GM21526 (cell line): ENCODE results near the gene DNAH8.

Experiments
- ATAC-seq: cut with Tn5 transposase; IDR thresholded peaks from one replicate; pipeline ENCODE4 v1.9.1; 2021; ENCODE audit warnings: moderate library complexity; ENCODE audit not compliant: unreplicated experiment, low FRiP score

The DNAH8 gene

DNA sequence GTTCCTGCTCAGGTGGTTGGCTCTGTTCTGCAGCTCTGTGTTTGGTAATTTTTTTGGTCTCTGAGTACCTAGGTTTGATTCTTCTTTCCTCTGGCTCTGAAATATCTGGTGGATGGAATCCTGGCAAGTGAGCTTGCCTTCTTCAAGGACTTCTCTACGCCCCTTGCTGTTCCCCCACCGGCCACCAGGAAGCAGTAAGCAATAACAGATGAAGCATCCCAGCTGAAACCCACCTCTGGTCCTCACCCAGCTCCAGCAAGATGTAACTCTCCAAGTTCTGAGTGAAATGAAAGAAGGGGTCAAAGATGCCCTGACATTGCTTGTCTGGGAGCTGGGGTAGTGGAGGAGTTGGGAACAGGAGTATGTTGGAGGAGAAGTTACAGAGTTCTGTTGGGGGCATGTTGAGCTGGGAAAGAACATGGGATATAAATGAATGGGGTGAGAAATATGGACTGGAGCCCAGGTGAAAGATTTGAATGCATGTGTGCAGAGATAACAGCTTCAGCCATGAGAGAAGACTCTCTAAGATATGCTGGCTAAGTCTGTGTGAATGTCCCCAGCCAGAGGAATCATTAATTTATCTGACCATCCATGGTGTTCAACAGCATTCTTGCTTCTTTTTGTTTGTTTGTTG, 282.1 kb downstream of the DNAH8 start:
- no peak for ATAC-seq

DNA sequence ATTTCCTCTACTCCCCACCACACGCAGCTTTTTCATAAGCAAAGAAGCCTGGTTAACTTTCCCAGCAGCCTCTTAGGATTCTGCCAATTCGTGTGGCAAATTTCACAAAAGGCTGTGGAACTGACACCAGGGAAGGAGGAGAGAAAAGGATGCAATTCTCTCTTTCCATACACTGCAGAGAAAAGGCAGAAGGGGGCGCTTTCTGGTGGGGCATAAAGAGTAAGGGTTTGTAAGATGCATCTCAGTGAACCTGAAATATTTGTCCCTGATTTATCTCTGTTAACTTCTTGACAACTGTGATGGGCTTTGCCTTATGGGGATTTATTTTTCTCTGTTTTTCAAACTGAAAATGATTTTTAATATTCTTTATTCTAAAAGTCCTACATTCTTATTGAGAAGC, 288.0 kb downstream of the DNAH8 start:
- ATAC-seq, result no peak

DNA sequence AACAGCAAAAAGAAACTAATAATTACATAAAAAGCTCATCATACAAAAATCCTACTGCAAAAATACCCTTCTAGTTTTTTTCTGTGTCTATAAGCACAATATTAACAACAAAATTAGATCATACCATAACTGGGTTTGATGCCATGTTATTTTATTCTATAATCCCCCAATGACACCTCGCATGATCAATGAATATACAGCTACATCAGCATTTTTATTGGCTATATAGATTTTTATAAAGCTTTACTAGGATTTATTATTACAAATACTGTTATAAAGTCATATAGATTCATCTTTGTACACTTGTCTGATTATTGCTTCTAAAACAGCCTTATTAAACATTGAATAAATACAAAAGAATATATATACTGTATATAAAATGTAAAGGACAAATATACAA, 288.4 kb downstream of the DNAH8 start:
- ATAC-seq, result no peak

DNA sequence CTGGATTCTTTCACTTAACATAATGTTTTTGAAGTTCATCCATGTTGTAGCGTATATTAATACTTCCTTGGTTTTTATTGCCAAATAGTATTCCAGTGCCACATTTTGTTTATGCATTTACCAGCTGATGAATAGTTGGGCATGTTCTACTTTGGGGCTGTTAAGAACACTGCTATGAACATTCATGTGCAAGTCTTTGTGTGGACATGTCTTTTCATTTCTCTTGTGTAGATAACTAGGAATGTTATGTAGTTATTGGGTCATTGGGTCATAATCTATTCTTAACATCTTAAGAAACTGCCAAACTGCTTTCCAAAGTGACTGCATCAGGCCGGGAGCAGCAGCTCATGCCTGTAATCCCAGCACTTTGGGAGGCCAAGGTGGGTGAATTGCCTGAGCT, 289.7 kb downstream of the DNAH8 start:
- no peak for ATAC-seq

DNA sequence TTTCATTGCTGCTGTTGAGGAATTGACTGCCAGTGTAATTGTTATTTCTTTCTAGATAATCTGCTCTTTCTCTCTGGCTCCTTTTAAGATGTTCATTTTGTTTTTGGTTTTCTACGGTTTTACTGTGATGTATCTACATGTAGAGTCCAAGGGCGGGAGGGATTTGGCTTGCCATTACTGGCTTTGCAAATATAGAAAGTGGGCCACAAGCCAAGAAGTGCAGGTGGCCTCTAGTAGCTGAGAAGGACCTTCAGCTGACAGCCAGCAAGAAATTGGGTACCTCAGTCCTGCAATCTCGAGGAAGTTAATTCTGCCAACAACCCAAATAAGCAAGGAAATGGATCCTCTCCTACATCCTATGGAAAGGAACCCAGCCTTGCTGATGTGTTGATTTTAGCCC, 290.7 kb downstream of the DNAH8 start:
- ATAC-seq, result no peak

DNA sequence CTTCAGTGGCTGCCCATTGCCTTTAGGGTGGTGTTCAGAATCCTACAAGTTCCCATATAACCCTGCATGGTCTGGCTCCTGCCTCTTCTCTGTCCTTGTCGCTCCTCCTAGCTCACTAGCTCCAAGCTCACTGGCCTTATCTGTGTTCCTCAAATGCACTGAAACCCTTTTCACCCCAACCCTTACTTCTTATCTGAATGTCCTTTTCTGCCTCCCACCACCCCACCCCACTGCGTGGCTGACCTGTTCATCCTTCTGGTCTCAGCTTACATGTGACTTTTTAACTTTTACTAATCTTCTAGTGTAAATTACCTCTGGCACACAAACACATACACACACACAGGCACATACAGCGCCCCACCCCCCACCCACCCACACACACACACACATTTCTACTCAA, 292.5 kb downstream of the DNAH8 start:
- ATAC-seq, result no peak

DNA sequence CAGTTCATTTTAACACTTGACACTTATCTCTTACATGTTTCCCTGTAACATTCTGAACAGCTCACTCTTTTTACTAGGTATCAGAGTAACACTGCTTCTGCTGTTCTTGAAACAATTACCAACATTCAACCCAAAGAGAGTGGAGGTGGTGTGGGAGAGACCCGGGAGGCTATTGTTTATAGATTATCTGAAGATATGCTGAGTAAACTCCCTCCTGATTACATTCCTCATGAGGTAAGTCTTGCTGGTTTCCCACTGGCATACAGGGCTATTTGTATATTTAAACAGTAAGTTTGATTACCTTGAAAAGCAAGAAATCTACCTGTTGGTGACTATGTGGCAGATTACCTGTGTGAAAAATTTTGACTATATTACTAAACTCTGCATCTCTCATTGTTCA, 293.6 kb downstream of the DNAH8 start:
- ATAC-seq, result no peak

DNA sequence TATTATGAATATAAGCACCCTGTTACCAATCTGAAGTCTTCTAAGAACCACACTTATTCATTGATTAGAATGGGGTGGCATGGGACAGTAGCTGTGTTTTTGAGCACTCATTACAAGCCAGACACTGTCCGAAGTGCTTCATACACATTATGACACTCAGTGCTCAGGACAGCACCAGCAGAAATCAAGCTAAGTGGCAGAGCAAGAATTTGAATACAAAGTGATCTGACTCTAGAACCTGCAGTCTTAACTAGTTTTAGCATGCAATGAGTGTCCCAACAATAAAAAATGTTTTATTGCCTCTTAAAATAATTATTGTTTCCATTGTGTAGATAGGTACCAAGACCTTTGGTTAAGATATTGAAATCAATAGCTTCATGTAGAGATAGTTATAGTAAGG, 294.4 kb downstream of the DNAH8 start:
- ATAC-seq, result no peak

DNA sequence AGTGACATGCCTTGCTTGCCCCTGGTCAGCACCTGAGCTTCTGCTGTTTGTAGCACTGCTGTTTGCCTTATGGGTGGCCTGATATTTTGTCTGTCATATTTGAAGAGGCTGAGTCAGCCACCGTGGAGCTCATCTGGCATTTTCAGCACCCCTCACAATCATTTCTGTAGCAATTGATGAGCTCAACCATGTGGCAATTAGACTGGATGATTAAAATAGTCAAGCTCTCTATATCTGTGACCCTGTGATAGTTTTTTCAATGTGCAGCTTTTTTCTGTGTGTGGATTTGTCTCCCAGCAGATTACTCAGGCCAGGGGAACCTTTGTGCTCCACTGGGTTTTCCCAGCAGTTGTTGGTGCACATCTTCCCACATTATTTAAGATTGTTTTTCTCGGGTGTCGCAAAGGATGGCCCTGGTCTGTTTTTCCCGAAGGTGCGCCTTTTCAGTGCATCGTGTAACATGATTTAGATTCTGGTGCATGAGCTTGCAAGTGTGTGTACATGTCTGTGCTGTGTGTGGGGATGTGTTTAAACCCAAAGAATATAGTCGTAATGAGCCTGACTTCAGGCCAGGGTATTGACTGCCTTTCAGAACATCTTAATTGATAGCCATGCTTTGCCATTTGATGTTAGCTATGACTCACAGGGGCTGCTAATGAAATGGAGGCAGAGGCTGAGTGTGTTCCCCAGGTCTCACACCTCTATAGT, 301.9 kb downstream of the DNAH8 start:
- ATAC-seq, result no peak

DNA sequence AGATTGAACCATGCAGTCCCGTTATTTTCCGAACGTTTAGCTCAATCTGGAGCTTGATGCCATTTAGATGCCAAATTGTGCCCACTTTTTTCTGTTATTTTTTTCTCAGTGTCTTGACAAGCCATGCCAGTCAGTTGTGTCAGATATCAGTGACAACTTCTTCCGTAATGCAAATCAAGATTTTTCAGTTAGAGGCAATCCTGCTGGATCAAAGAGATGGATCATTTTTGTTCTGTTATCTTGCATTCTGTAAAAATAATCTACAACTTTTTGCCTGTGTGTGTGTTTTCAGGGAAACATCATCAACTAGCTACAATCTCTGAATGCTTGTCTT, 302.4 kb downstream of the DNAH8 start:
- ATAC-seq, result no peak

DNA sequence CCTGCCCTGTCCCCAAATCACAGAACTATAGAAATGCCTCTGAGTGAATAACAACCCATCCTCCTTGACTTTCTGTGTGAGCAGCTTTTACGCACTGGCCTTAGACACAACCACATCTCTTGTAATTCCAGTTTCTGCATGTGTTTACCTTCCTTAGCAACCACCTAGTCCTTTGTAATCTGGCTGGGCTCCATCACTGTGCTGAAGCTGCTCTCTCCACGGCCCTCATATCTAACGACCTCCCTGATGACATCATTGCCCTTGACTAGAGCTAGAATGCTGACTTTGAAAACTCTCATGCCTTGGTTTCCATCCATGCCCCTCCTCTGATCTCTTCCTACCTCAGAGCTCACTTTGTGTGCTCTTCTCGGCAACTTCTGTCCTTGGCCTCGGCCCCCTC, 303.0 kb downstream of the DNAH8 start:
- no peak for ATAC-seq

DNA sequence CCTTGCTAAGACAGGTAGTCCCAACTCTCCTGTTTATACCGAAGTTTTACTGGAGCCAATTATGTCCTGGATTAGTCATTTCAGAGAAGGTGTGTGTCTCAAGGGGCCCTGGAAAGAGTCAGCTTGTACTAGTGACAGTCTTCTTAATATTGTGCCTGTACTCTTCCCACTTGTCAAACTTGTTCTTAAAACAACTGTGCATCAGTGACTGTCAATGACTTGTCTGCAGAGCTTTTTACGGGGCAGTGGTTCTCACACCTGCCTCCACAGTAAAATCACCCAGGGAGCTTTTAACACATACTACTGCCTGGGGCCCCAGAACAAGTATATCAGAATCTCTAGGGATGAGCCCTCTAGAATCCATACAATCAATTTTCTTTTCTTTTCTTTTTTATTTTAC, 305.0 kb downstream of the DNAH8 start:
- ATAC-seq, result no peak

DNA sequence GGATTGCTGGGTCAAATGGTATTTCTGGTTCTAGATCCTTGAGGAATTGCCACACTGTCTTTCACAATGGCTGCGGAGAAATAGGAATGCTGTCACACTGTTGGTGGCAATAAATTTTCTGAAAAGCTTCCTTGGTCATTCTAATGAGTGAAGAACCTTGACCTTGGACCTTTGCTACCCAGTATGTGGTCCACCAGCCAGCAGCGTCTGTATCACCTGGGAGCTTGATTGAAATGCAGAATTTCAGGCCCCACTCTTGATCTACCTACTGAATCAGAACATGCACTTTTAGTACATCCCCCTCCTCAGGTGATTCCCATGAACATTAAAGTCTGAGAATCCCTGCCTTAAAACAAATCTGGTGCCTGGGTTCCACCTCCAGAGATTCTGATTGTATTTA, 305.9 kb downstream of the DNAH8 start:
- ATAC-seq, result no peak

DNA sequence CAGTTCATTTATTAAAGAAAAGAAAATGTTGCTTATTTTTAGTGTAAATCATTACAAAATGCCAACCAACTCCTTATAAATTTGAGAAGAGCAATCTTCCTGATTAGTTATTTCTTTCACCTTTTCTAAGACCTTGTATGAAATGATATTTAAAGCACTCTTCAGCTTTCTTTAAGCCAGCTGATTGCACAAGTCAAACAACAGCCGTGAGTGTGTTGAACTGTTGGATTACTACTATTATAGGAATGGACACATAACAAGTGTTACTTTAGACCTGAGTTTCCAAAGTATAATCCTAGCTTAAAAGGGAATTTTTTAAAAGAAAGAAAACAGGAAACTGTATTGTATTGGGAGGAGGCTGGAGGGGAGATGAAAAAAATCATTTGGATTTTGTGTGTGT, 306.7 kb downstream of the DNAH8 start:
- ATAC-seq, result no peak

DNA sequence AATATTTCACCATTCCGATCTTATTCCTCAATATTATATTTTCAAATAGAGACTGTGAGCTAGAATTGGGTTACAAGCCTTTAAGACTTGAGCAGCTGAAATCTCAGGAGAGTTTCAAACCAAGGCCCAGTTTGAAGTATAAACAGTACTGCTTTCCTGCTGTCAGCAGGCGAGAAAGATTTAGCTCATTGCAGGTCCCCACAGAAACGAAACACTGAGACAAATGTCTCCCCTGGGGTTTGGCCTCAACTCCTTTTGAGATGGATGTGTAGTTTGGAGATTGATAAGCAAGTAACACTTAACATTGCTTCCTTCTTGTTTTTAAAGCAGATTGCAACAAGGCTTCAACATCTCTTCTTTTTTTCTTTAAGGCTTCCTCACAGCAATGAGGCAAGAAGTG, 311.1 kb downstream of the DNAH8 start:
- no peak for ATAC-seq

DNA sequence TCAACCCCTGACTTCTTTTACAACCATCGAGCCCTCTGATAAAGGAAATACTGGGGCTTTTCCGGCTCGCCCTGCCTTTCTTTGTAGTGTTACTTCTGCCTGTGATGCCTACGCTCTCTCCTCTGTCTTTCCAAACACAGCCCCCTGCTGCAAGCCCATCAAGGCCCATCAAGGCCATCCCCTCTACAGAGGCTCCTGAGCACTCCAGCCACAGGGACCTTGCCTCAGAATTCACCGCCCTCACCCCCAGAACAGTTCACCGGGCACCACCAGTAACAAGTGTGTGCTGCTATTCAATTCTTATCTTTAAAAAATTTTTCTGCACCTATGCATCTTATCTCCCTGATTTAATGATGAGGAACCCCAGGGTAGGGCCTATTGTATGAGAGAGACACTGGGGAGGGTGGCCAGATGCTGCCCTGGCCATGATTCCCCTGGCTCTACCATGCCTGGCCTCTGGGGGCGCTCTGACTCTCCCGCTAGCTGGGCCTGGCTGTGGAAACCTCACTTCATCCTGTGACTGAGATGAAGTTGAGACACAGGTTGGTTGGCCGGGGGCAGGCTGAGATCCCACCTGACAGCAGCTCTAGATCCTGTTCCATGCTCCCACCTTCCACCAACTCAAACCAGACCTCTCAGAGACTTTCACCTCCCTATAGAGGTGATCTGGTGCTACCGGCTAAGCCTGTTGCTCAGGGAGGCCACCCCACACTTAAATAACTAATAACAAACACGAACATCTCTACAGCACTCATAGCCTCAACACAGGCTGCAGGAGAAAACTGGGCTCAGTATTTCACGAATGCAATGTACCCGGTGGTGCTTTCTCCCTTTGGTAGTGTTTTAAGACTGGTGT, 314.3 kb downstream of the DNAH8 start:
- ATAC-seq, result no peak

DNA sequence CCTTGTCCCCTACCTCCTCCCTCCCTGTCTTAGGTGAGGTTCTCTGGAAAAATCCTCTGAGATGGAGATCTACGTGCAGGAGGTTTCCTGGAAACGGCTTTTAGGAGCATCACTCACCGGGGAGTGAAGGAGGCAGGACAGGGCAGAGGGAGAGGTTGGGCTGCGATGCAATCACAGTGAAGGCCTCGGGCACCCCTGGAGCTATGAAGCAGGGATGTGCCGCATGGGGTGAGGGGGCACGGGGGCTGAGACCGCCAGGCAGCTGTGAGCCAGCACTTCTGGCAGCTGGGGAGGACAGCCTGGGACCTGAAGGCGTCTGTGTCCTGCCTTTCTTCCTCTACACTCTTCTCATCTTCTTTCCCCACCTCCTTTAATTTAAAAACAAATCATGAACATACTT, 320.6 kb downstream of the DNAH8 start:
- ATAC-seq, result no peak

DNA sequence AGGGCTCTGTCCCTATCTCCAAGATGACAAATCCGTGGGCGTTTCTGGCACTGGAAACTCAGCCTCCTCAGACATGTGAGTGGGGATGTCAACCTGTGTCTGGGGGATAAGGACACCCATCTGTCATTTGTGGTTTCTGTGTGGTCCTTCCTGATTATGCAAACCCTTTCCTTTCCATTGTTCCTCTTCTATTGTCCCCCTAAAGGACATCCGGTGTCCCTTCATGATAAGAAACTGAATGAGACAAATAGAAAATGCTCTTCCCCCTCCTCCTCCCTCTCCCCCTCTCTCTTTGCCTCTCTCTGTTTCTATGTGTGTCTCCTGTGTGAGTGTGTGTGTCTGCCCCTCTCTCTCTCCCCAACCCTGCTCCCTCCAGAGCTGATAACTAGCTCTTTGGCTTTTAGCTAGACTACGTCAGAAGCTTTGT, 322.0 kb downstream of the DNAH8 start:
- ATAC-seq, result no peak

DNA sequence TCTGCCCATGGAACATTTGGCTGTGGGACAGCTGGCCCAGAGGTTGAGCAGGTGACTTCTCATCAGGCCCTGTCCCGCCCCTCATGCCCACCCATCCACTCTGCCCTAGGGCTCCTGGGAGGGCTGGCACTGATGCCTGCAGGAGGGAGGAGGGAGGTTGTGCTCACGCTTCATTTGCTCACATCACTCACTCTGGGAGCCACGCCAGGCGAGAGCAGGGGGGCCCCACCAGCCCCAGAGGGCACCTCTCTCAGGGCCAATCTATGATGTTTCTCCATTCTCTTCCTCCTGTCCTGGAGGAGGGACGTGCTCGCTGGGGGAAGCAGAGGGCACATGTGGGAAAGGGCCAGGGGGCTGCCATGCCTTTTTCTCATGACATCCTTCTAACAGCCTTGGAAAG, 322.6 kb downstream of the DNAH8 start:
- ATAC-seq, result no peak

DNA sequence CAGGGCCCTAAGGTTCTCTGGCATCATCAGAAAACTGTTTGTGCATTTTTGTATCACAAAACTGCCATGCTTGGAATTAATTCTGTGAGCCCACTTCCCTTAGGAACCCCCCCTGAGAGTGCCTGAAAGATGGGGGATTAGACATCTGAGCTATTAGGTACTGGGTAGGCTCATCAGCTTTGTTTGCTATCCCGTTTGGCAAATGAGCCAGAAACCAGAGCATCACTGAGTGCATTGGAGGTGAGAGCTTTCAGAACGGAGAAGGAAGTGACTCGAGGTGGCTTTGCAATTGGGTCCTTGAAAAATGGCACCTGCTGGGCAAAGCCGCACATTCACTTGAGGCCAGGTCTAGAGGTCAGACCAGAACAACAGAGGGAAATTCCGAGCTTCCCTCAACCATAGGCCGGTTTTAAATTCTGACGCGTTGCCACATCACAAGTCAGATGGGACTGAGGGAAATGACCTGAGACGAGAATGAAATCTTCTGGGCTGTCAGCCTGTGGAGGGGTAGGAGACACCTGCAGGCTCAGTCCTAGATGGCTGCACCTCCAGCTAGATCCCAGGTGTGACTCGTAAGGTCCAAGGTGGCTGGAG, 325.1 kb downstream of the DNAH8 start:
- no peak for ATAC-seq

DNA sequence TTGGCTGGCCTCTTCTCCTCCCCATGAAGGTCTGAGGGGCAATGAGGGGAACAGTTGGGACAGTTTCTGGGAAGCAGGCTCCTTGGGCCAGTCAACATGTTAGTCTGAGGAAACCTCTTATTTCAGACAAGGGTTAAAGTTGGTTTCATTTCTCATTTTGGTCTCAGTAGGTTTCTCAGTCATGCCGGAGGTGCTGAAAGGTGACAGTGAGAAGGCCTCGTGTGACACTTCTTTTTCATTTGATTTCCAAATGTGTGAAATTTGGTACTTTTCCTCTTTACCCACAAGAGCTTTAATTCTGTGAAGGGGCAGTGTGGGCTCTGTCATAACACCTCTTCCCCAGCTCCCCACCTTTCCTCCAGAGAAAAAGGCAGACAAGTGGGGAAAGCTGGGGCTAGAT, 326.0 kb downstream of the DNAH8 start:
- no peak for ATAC-seq
